GM12878 (cell line): Measurements from ENCODE around the gene SLC35A2. TPM values are rescaled to one million over a fixed set of nuclear protein-coding genes. Genes with fewer than 3 reads are reported as not detected.

Source experiments
- CREB1 ChIP-seq: IDR thresholded peaks from 2 replicates; pipeline ENCODE4 v1.6.1; 2012; ENCODE audit warnings: low read depth, mild to moderate bottlenecking, inconsistent platforms
- DPF2 ChIP-seq: fragments of 450-650 bp; IDR thresholded peaks from 2 replicates; pipeline ENCODE4 v1.6.1; 2017; ENCODE audit warnings: mild to moderate bottlenecking
- ELK1 ChIP-seq: IDR thresholded peaks from 2 replicates; pipeline ENCODE4 v1.6.1; 2012; ENCODE audit warnings: low read depth, low read length, improper control_type of control experiment
- EP300 ChIP-seq, 2 experiments: fragments of 150-350 bp in 1 of 2; IDR thresholded peaks; 2 replicates each; pipeline ENCODE4 v1.6.1; 2011 to 2012; ENCODE audit warnings: low read depth in 2 of 2, low read length in 2 of 2, borderline replicate concordance in 1 of 2, improper control_type of control experiment in 1 of 2, inconsistent platforms in 1 of 2; ENCODE audit not compliant: control insufficient read depth in 1 of 2
- FOXM1 ChIP-seq: IDR thresholded peaks from 2 replicates; pipeline ENCODE4 v1.6.1; 2012; ENCODE audit warnings: low read depth, mild to moderate bottlenecking, inconsistent platforms, low read length, moderate library complexity
- HCFC1 ChIP-seq: fragments of 150-350 bp; IDR thresholded peaks from 2 replicates; pipeline ENCODE4 v1.6.1; 2014; ENCODE audit warnings: low read length
- KLF5 ChIP-seq: fragments of 450-650 bp; IDR thresholded peaks from 2 replicates; pipeline ENCODE4 v1.6.1; 2014; ENCODE audit warnings: mild to moderate bottlenecking; ENCODE audit not compliant: partially characterized antibody
- MTA2 ChIP-seq: fragments of 450-650 bp; IDR thresholded peaks from 2 replicates; pipeline ENCODE4 v1.6.1; 2016; ENCODE audit warnings: low read depth, mild to moderate bottlenecking, moderate library complexity
- MTA3 ChIP-seq: IDR thresholded peaks from 2 replicates; pipeline ENCODE4 v1.6.1; 2012; ENCODE audit warnings: low read length, inconsistent platforms, borderline replicate concordance
- MYB ChIP-seq: fragments of 150-350 bp; IDR thresholded peaks from 2 replicates; pipeline ENCODE4 v1.6.1; 2014; ENCODE audit warnings: mild to moderate bottlenecking, low read depth, low read length, borderline replicate concordance
- RCOR1 ChIP-seq: conservative IDR thresholded peaks from 2 replicates; pipeline ENCODE4 v1.6.1; 2012; ENCODE audit warnings: low read depth, low read length, improper control_type of control experiment
- RELB ChIP-seq: fragments of 450-650 bp; IDR thresholded peaks from 2 replicates; pipeline ENCODE4 v1.6.1; 2017; ENCODE audit warnings: low read depth, mild to moderate bottlenecking, moderate library complexity
- REST ChIP-seq: IDR thresholded peaks from 2 replicates; pipeline ENCODE4 v1.6.1; 2012; ENCODE audit warnings: mild to moderate bottlenecking, low read depth, low read length
- SREBF2 ChIP-seq: IDR thresholded peaks from 2 replicates; pipeline ENCODE4 v1.6.1; 2012; ENCODE audit warnings: mild to moderate bottlenecking, low read length
- ZNF207 ChIP-seq: fragments of 450-650 bp; IDR thresholded peaks from 2 replicates; pipeline ENCODE4 v1.6.1; 2014; ENCODE audit warnings: antibody characterized with exemption, mild to moderate bottlenecking, borderline replicate concordance
- polyA plus RNA-seq, 11 experiments: library from polyadenylated mRNA; depleted of rRNA in 4 of 11; unstranded in 6 of 11; stranded (reverse) in 5 of 11; fragments of >200 nt; fragmentation: Nextera tagmentation in 4 of 11; fragmentation: Illumina TruSeq in 1 of 11; extraction: Ambion mirVana in 4 of 11; extraction: Trizol in 1 of 11; gene quantifications; 1 replicate in 1 of 11; 2 replicates in 10 of 11; pipeline versions ENCODE4 v1.2.1 to v1.2.3, GENCODE V29; 2011 to 2016; ENCODE audit warnings: inconsistent platforms in 2 of 11, missing spikeins in 2 of 11, low read depth in 1 of 11
- total RNA-seq, 4 experiments: library from RNA; depleted of rRNA in 3 of 4; stranded (reverse); fragments of >200 nt in 3 of 4; fragmentation: Illumina TruSeq in 1 of 4; extraction: Trizol in 1 of 4; gene quantifications; 2 replicates each; pipeline versions ENCODE4 v1.2.1 to v1.2.3, GENCODE V29; 2013 to 2021
- TF ChIP-seq, protein P1 (sequence below): IDR thresholded peaks from 2 replicates; pipeline ENCODE4 v1.6.1; 2011; ENCODE audit warnings: borderline replicate concordance, low read depth, mild to moderate bottlenecking, moderate library complexity, mixed read lengths, low read length; ENCODE audit not compliant: insufficient read depth; ENCODE audit errors: extremely low read length
- TF ChIP-seq, protein P2 (sequence below): fragments of 450-650 bp; IDR thresholded peaks from 2 replicates; pipeline ENCODE4 v1.6.1; 2018; ENCODE audit warnings: borderline replicate concordance, mild to moderate bottlenecking; ENCODE audit not compliant: partially characterized antibody

Gene SLC35A2
- total and polyA plus RNA-seq, 10 of the 15 experiments (the other 5 are each of a cell fraction or from before 2014, with no cell fraction given): 2.1 to 27.4 (median 14.9) TPM

- no peak for TF ChIP-seq MYB
- no peak for TF ChIP-seq ZNF207
- TF ChIP-seq RCOR1: no peak
- TF ChIP-seq, protein P1, sequence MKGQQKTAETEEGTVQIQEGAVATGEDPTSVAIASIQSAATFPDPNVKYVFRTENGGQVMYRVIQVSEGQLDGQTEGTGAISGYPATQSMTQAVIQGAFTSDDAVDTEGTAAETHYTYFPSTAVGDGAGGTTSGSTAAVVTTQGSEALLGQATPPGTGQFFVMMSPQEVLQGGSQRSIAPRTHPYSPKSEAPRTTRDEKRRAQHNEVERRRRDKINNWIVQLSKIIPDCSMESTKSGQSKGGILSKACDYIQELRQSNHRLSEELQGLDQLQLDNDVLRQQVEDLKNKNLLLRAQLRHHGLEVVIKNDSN: peak; percentile 68
- TF ChIP-seq MTA3: no peak
- TF ChIP-seq CREB1: no peak
- TF ChIP-seq SREBF2: no peak
- 0 out of 2 replicates have a peak, but pooled peaks have one; percentile 27 for TF ChIP-seq FOXM1
- no peak for TF ChIP-seq MTA2
- peak; percentile 51; the same call in 1 of the 2 replicates for TF ChIP-seq ELK1
- no peak for TF ChIP-seq RELB
- TF ChIP-seq REST: peak; percentile 60
- TF ChIP-seq, protein P2, sequence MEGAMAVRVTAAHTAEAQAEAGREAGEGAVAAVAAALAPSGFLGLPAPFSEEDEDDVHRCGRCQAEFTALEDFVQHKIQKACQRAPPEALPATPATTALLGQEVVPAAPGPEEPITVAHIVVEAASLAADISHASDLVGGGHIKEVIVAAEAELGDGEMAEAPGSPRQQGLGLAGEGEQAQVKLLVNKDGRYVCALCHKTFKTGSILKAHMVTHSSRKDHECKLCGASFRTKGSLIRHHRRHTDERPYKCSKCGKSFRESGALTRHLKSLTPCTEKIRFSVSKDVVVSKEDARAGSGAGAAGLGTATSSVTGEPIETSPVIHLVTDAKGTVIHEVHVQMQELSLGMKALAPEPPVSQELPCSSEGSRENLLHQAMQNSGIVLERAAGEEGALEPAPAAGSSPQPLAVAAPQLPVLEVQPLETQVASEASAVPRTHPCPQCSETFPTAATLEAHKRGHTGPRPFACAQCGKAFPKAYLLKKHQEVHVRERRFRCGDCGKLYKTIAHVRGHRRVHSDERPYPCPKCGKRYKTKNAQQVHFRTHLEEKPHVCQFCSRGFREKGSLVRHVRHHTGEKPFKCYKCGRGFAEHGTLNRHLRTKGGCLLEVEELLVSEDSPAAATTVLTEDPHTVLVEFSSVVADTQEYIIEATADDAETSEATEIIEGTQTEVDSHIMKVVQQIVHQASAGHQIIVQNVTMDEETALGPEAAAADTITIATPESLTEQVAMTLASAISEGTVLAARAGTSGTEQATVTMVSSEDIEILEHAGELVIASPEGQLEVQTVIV: no peak
- TF ChIP-seq DPF2: 0 out of 2 replicates have a peak, but pooled peaks have one; percentile 20
- TF ChIP-seq KLF5: peak; percentile 19
- TF ChIP-seq HCFC1: no peak
- TF ChIP-seq EP300 (IDR thresholded peaks at IDR 0.05; ENCODE audit: borderline replicate concordance in 1 of 2, control insufficient read depth in 1 of 2, low read depth in 2 of 2, low read length in 2 of 2): no peak
Measured at GRCh38 chrX:48918643-48919340, 7.3 kb upstream of the SLC35A2 start, which contains the start of gene PIM2 (continued).
